SK-N-SH (cell line): Measurements from ENCODE around the gene ZPLD1. TPM values are rescaled to one million over a fixed set of nuclear protein-coding genes. Genes with fewer than 3 reads are reported as not detected.

Source experiments
- CTCF ChIA-PET: fragments of 300-600, 350-600 bp; formaldehyde crosslinking; extraction: SDS; loops from one replicate; lab custom pipeline; 2021; lab: Yijun Ruan, JAX
- POLR2A ChIA-PET: fragments of 350-600 bp; sonication (Branson Sonifier 250); formaldehyde crosslinking; extraction: SDS; loops from one replicate; lab custom pipeline; 2020; ENCODE audit warnings: antibody characterized with exemption, inconsistent platforms; lab: Yijun Ruan, JAX
- DNase-seq: peaks from one replicate; pipeline ENCODE4 v3.0.0; 2012
- H2AFZ ChIP-seq: fragments of 200-600 bp; sonication (generic); 2 replicates; pipeline ENCODE4 v1.8.1; 2016; ENCODE audit warnings: antibody characterized with exemption, mild to moderate bottlenecking, low read depth
- H3F3A ChIP-seq: fragments of 200-600 bp; sonication (generic); replicated peaks from 2 replicates; pipeline ENCODE3; 2016; ENCODE audit warnings: antibody characterized with exemption, mild to moderate bottlenecking; ENCODE audit not compliant: insufficient read depth
- H3K27ac ChIP-seq, 2 experiments: fragments of 200-500 bp in 1 of 2; fragments of 200-600 bp in 1 of 2; sonication (Bioruptor generic) in 1 of 2; sonication (generic), shearing (Covaris generic) in 1 of 2; 2 replicates each; pipeline versions ENCODE4 v1.5.1 to v1.6.1; 2014 to 2016; ENCODE audit warnings: low read depth in 2 of 2, inconsistent platforms in 1 of 2, low read length in 1 of 2, mild to moderate bottlenecking in 1 of 2, mixed read lengths in 1 of 2
- H3K27me3 ChIP-seq: fragments of 200-600 bp; sonication (generic), shearing (Covaris generic); 2 replicates; pipeline ENCODE4 v1.6.1; 2016; ENCODE audit warnings: mixed run types; ENCODE audit not compliant: insufficient read depth
- H3K36me3 ChIP-seq, 2 experiments: fragments of 200-500 bp in 1 of 2; fragments of 200-600 bp in 1 of 2; sonication (Bioruptor generic) in 1 of 2; sonication (generic) in 1 of 2; replicated peaks in 1 of 2; 2 replicates each; pipeline versions ENCODE3 to v1.5.1; 2014 to 2016; ENCODE audit warnings: low read length in 1 of 2, mild to moderate bottlenecking in 1 of 2; ENCODE audit not compliant: insufficient read depth in 2 of 2, control insufficient read depth in 1 of 2
- H3K4me1 ChIP-seq, 2 experiments: fragments of 200-500 bp in 1 of 2; fragments of 200-600 bp in 1 of 2; sonication (Bioruptor generic) in 1 of 2; sonication (generic), shearing (Covaris generic) in 1 of 2; 2 replicates each; pipeline versions ENCODE4 v1.5.1 to v1.6.1; 2014 to 2016; ENCODE audit warnings: low read depth in 1 of 2, low read length in 1 of 2, mixed run types in 1 of 2; ENCODE audit not compliant: insufficient read depth in 2 of 2, control insufficient read depth in 1 of 2
- H3K4me2 ChIP-seq: fragments of 200-600 bp; sonication (generic), shearing (Covaris generic); 2 replicates; pipeline ENCODE4 v1.6.1; 2017; ENCODE audit warnings: mixed run types
- H3K4me3 ChIP-seq, 2 experiments: fragments of 200-500 bp in 1 of 2; fragments of 200-600 bp in 1 of 2; sonication (Bioruptor generic) in 1 of 2; sonication (generic), shearing (Covaris generic) in 1 of 2; 2 replicates each; pipeline versions ENCODE4 v1.5.1 to v1.8.1; 2014 to 2016; ENCODE audit warnings: low read depth in 2 of 2, inconsistent platforms in 1 of 2, low read length in 1 of 2, mild to moderate bottlenecking in 1 of 2, mixed read lengths in 1 of 2, moderate library complexity in 1 of 2
- H3K79me2 ChIP-seq: fragments of 200-600 bp; sonication (generic); 2 replicates; pipeline ENCODE4 v1.8.1; 2017; ENCODE audit warnings: mild to moderate bottlenecking; ENCODE audit not compliant: insufficient read depth
- H3K9ac ChIP-seq: fragments of 200-600 bp; sonication (generic); 2 replicates; pipeline ENCODE4 v1.6.1; 2017; ENCODE audit warnings: mixed run types
- H3K9me2 ChIP-seq: fragments of 200-600 bp; sonication (generic); 2 replicates; pipeline ENCODE4 v1.6.1; 2017; ENCODE audit warnings: mixed run types
- H3K9me3 ChIP-seq: fragments of 200-600 bp; sonication (generic); 2 replicates; pipeline ENCODE4 v1.6.1; 2017; ENCODE audit warnings: mixed run types, mild to moderate bottlenecking, moderate library complexity
- H4K20me1 ChIP-seq: fragments of 200-600 bp; sonication (generic); 2 replicates; pipeline ENCODE4 v1.6.1; 2017; ENCODE audit warnings: mild to moderate bottlenecking, mixed run types; ENCODE audit not compliant: insufficient read depth
- CHD2 ChIP-seq: fragments of 150-350 bp; IDR thresholded peaks from 2 replicates; pipeline ENCODE4 v1.6.1; 2018; ENCODE audit warnings: low read length; ENCODE audit not compliant: partially characterized antibody
- EP300 ChIP-seq, 2 experiments: IDR thresholded peaks; 2 replicates each; pipeline versions ENCODE4 v1.4.0 to v1.6.1; 2012; ENCODE audit warnings: borderline replicate concordance in 1 of 2, low read depth in 1 of 2, low read length in 1 of 2
- EZH2phosphoT487 ChIP-seq: fragments of 200-600 bp; sonication (generic); IDR thresholded peaks from 2 replicates; pipeline ENCODE4 v1.6.1; 2017; ENCODE audit warnings: low read depth, mixed run types, mild to moderate bottlenecking, antibody characterized with exemption, moderate library complexity, borderline replicate concordance
- FOSL2 ChIP-seq: IDR thresholded peaks from 2 replicates; pipeline ENCODE4 v1.4.0; 2012; ENCODE audit warnings: low read depth, mild to moderate bottlenecking, moderate library complexity, borderline replicate concordance
- FOXM1 ChIP-seq: IDR thresholded peaks from 2 replicates; pipeline ENCODE4 v1.4.0; 2012; ENCODE audit warnings: low read depth, mild to moderate bottlenecking
- GABPA ChIP-seq: IDR thresholded peaks from 2 replicates; pipeline ENCODE4 v1.4.0; 2012; ENCODE audit warnings: low read depth, mild to moderate bottlenecking
- GATA2 ChIP-seq: sonication (generic); formaldehyde crosslinking; IDR thresholded peaks from 2 replicates; pipeline ENCODE4 v1.5.0; 2020; ENCODE audit warnings: mild to moderate bottlenecking, missing genetic modification reagents
- JUND ChIP-seq: IDR thresholded peaks from 2 replicates; pipeline ENCODE4 v1.4.0; 2012
- MEF2A ChIP-seq: IDR thresholded peaks from 2 replicates; pipeline ENCODE4 v1.4.0; 2012; ENCODE audit warnings: low read depth, borderline replicate concordance
- MXI1 ChIP-seq: IDR thresholded peaks from 2 replicates; pipeline ENCODE4 v1.6.1; 2012; ENCODE audit warnings: mild to moderate bottlenecking, low read depth, low read length, improper control_type of control experiment
- NFIC ChIP-seq: IDR thresholded peaks from 2 replicates; pipeline ENCODE4 v1.4.0; 2012; ENCODE audit warnings: borderline replicate concordance
- NRF1 ChIP-seq: IDR thresholded peaks from 2 replicates; pipeline ENCODE4 v1.6.1; 2012; ENCODE audit warnings: low read depth, mild to moderate bottlenecking, low read length
- POLR2AphosphoS5 ChIP-seq: IDR thresholded peaks from 2 replicates; pipeline ENCODE4 v1.6.1; 2012; ENCODE audit warnings: low read depth, low read length
- RAD21 ChIP-seq: IDR thresholded peaks from 2 replicates; pipeline ENCODE4 v1.6.1; 2012; ENCODE audit warnings: mild to moderate bottlenecking, low read length
- RCOR1 ChIP-seq: fragments of 150-350 bp; IDR thresholded peaks from 2 replicates; pipeline ENCODE4 v1.6.1; 2017; ENCODE audit warnings: antibody characterized with exemption, low read length
- RFX5 ChIP-seq: IDR thresholded peaks from 2 replicates; pipeline ENCODE4 v1.6.1; 2012; ENCODE audit warnings: mild to moderate bottlenecking, improper control_type of control experiment, low read length
- RXRA ChIP-seq: IDR thresholded peaks from 2 replicates; pipeline ENCODE4 v1.4.0; 2012; ENCODE audit warnings: low read depth, mild to moderate bottlenecking, borderline replicate concordance
- SIN3A ChIP-seq: IDR thresholded peaks from 2 replicates; pipeline ENCODE4 v1.6.1; 2012; ENCODE audit warnings: low read depth, mild to moderate bottlenecking, low read length, moderate library complexity, borderline replicate concordance
- SMC3 ChIP-seq: IDR thresholded peaks from 2 replicates; pipeline ENCODE4 v1.6.1; 2012; ENCODE audit warnings: low read depth, low read length, improper control_type of control experiment
- TAF1 ChIP-seq: IDR thresholded peaks from 2 replicates; pipeline ENCODE4 v1.6.1; 2012; ENCODE audit warnings: low read depth, mild to moderate bottlenecking, low read length, moderate library complexity, borderline replicate concordance
- TCF12 ChIP-seq: IDR thresholded peaks from 2 replicates; pipeline ENCODE4 v1.4.0; 2012
- YY1 ChIP-seq: IDR thresholded peaks from 2 replicates; pipeline ENCODE4 v1.4.0; 2012; ENCODE audit warnings: low read depth, mild to moderate bottlenecking
- WGBS: methylation state at CpG from one replicate; pipeline ENCODE4 v1.1.6; 2017; ENCODE audit warnings: low lambda C conversion rate; 5-methylcytosine and 5-hydroxymethylcytosine counted together
- polyA plus RNA-seq, 3 experiments: library from polyadenylated mRNA; depleted of rRNA; stranded (reverse); fragments of >200 nt; gene quantifications; 2 replicates each; pipeline ENCODE4 v1.2.3, GENCODE V29; 2012
- TF ChIP-seq, protein P1 (sequence below): IDR thresholded peaks from 2 replicates; pipeline ENCODE4 v1.6.1; 2012; ENCODE audit warnings: mild to moderate bottlenecking, low read depth, low read length, moderate library complexity
- TF ChIP-seq, protein P2 (sequence below): IDR thresholded peaks from 2 replicates; pipeline ENCODE4 v1.4.0; 2012; ENCODE audit warnings: low read depth
- TF ChIP-seq, protein P3 (sequence below): fragments of 200-600 bp; sonication (generic); IDR thresholded peaks from 2 replicates; pipeline ENCODE4 v1.6.1; 2017; ENCODE audit warnings: antibody characterized with exemption, mild to moderate bottlenecking, moderate library complexity
- TF ChIP-seq, protein P4 (sequence below): IDR thresholded peaks from 2 replicates; pipeline ENCODE4; 2012

Gene ZPLD1
- polyA plus RNA-seq, 1 of the 3 experiments (the other 2 are of a cell fraction): not detected

DNA sequence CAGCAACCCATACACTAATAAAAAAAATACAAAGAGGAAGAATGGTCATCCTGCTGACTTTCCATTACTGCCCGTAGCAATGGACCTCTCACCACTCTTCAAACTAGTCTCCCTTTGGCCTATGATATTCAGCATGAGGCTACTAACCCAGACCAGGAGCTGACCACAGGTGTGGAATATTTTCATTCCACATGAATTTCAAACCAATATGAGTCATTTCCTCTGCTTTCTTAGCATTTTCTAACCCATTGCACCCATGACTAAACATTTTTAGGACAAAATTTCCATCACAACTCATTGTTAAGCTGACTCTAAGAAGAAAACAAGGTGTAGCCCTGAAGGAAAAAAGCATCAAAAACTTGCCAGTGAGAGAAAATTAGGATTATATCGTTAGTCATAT is 34.0 kb upstream of the ZPLD1 start:
- DNase-seq: no peak

More for the DNA sequence above, 34.0 kb upstream of the ZPLD1 start:
- Histone ChIP-seq H3K4me2 (no peak overlapping the region), H3K79me2 (no peaks in the 10 kb centered on the region), H4K20me1 (no peaks in the 10 kb centered on the region), H2AFZ (no peak overlapping the region; the same call in 1 of the 2 replicates), H3K9me3 (no peaks in the 10 kb centered on the region), H3K9me2 (no peaks in the 10 kb centered on the region), H3K4me3 (no peak overlapping the region), H3K27me3 (no peaks in the 10 kb centered on the region), H3K9ac (no peak overlapping the region), H3K36me3 (no peaks in the 10 kb centered on the region), H3F3A (no peaks in the 10 kb centered on the region), H3K4me1 (peaks cover 0 to 11% of the 10 kb centered on the region in 2 experiments; a peak in 2 of 4 replicates), H3K27ac (peak overlapping the region in 1 of 2 experiments; percentile 48; a peak in 2 of 4 replicates)
- 53% methylated on average over 2 of the region's 2 CpGs for WGBS
- ChIA-PET POLR2A (no interaction called here), CTCF (no interaction called here)
- TF ChIP-seq RAD21: no peak
- TF ChIP-seq EZH2phosphoT487: no peak
- TF ChIP-seq MXI1: no peak
- no peak for TF ChIP-seq CHD2
- TF ChIP-seq TCF12: peak; percentile 44; the same call in 1 of the 2 replicates
- TF ChIP-seq, protein P1, sequence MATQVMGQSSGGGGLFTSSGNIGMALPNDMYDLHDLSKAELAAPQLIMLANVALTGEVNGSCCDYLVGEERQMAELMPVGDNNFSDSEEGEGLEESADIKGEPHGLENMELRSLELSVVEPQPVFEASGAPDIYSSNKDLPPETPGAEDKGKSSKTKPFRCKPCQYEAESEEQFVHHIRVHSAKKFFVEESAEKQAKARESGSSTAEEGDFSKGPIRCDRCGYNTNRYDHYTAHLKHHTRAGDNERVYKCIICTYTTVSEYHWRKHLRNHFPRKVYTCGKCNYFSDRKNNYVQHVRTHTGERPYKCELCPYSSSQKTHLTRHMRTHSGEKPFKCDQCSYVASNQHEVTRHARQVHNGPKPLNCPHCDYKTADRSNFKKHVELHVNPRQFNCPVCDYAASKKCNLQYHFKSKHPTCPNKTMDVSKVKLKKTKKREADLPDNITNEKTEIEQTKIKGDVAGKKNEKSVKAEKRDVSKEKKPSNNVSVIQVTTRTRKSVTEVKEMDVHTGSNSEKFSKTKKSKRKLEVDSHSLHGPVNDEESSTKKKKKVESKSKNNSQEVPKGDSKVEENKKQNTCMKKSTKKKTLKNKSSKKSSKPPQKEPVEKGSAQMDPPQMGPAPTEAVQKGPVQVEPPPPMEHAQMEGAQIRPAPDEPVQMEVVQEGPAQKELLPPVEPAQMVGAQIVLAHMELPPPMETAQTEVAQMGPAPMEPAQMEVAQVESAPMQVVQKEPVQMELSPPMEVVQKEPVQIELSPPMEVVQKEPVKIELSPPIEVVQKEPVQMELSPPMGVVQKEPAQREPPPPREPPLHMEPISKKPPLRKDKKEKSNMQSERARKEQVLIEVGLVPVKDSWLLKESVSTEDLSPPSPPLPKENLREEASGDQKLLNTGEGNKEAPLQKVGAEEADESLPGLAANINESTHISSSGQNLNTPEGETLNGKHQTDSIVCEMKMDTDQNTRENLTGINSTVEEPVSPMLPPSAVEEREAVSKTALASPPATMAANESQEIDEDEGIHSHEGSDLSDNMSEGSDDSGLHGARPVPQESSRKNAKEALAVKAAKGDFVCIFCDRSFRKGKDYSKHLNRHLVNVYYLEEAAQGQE: no peak
- TF ChIP-seq RCOR1: no peak
- TF ChIP-seq SMC3: no peak
- no peak for TF ChIP-seq NFIC
- TF ChIP-seq JUND: peak; percentile 24
- TF ChIP-seq GABPA: no peak
- peak; percentile 38; the same call in 1 of the 2 replicates for TF ChIP-seq FOSL2
- no peak for TF ChIP-seq POLR2AphosphoS5
- no peak for TF ChIP-seq YY1
- peak in 1 of 2 experiments; percentile 28; a peak in 1 of 4 replicates for TF ChIP-seq EP300 (IDR thresholded peaks at IDR 0.05; ENCODE audit: borderline replicate concordance in 1 of 2, low read depth in 1 of 2, low read length in 1 of 2)
- no peak for TF ChIP-seq NRF1
- no peak for TF ChIP-seq RFX5
- TF ChIP-seq, protein P2, sequence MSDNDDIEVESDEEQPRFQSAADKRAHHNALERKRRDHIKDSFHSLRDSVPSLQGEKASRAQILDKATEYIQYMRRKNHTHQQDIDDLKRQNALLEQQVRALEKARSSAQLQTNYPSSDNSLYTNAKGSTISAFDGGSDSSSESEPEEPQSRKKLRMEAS: no peak
- TF ChIP-seq, protein P3, sequence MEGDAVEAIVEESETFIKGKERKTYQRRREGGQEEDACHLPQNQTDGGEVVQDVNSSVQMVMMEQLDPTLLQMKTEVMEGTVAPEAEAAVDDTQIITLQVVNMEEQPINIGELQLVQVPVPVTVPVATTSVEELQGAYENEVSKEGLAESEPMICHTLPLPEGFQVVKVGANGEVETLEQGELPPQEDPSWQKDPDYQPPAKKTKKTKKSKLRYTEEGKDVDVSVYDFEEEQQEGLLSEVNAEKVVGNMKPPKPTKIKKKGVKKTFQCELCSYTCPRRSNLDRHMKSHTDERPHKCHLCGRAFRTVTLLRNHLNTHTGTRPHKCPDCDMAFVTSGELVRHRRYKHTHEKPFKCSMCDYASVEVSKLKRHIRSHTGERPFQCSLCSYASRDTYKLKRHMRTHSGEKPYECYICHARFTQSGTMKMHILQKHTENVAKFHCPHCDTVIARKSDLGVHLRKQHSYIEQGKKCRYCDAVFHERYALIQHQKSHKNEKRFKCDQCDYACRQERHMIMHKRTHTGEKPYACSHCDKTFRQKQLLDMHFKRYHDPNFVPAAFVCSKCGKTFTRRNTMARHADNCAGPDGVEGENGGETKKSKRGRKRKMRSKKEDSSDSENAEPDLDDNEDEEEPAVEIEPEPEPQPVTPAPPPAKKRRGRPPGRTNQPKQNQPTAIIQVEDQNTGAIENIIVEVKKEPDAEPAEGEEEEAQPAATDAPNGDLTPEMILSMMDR: no peak
- TF ChIP-seq, protein P4, sequence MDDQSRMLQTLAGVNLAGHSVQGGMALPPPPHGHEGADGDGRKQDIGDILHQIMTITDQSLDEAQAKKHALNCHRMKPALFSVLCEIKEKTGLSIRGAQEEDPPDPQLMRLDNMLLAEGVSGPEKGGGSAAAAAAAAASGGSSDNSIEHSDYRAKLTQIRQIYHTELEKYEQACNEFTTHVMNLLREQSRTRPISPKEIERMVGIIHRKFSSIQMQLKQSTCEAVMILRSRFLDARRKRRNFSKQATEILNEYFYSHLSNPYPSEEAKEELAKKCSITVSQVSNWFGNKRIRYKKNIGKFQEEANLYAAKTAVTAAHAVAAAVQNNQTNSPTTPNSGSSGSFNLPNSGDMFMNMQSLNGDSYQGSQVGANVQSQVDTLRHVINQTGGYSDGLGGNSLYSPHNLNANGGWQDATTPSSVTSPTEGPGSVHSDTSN: no peak
- no peak for TF ChIP-seq MEF2A
- TF ChIP-seq SIN3A: no peak
- no peak for TF ChIP-seq TAF1
- no peak for TF ChIP-seq RXRA
- TF ChIP-seq FOXM1: no peak
- TF ChIP-seq GATA2: no peak
